ENCODE data around the gene CNOT3. TPM values are rescaled to one million over a fixed set of nuclear protein-coding genes. Genes with fewer than 3 reads are reported as not detected.
A peak's percentile ranks its signal among the peaks of the same experiment; 100 is the strongest.

CNOT3 gene
- total and polyA plus RNA-seq, 9 of the 15 experiments (the other 6 are each of a cell fraction or from before 2014, with no cell fraction given) = 0.27 to 60.4 (median 9.9) TPM

DNA sequence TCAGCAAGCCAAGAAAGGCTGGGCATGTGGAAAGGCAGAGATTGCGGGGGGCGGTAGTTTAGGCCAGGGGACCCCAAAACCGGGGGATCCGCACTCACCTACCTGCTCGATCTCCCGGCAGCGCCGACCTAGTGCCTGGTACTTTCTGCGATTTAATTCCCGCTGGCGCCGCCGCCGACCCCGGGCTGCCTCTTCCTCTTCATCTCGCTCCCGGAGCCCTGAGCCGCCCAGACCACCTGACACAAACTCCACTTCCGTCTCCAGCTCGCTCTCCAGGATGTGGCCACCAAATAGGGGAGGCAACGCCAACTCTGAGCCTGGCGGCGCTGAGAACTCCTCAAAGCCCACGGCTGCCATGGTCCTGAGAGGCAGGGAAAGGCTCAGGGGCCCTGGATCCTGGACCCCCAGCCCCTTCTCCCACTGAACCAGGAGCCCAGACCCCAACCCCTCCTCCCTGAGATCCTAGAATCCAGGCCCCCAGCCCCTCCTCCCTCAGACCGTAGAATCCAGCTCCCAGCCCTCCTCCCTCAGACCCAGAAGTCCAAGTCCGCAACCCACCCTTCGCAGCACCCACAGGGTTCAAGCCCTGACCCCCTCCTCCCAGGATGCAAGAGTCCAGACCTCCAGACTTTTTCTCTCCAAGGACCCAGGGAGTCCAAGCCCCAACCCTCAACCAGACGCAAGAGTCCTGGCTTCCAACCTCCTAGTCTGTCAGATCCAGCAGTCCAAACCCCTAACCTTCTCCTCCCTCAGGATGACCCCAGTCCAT is 23.0 kb upstream of the CNOT3 start:
- in situ Hi-C loops (cut with MboI) (no loop called here), intact Hi-C loops (cut with micrococcal nuclease) (loop anchor here (1.0 kb wide), 1 partner anchor 23 kb away; the partner anchor contains the start of gene CNOT3)
- peak overlapping the region; percentile 78 for H3K4me3 ChIP-seq
- no peaks in the 10 kb centered on the region for H3K27me3 ChIP-seq (ENCODE audit: control insufficient read depth in 2 of 2, insufficient read depth in 2 of 2, low read length in 2 of 2)
- H3K36me3 ChIP-seq (ENCODE audit: control insufficient read depth, insufficient read depth, low read length) = peaks cover 43% of the 10 kb centered on the region; the same call in 1 of the 3 replicates
- peaks cover 34% of the 10 kb centered on the region for H3K79me2 ChIP-seq (ENCODE audit: control insufficient read depth, insufficient read depth, low read length)
- POLR2A ChIA-PET = interaction anchor here (0.6 to 2.0 kb wide), 12 partner anchors 8 to 216 kb away, joined by 3 to 14 read pairs (median 5); partner anchors contain the start of genes CNOT3, LENG1, OSCAR and RPS9
- peak in 1 of 4 experiments; percentile 21 for DNase-seq (ENCODE audit: extremely low read depth in 1 of 4, low spot score in 3 of 4)
- FAIRE-seq = no peak
- H3K9me3 ChIP-seq (replicated peaks; ENCODE audit: control insufficient read depth, insufficient read depth, low read depth, low read length) = no peaks in the 10 kb centered on the region
- no TSS peak for BruUV-seq (replicated peaks)
- 65% methylated on average over 15 of the region's 28 CpGs for WGBS (ENCODE audit: insufficient coverage, low coverage, missing lambda C conversion rate)
- CTCF ChIA-PET (ENCODE audit: low intra/inter-chr PET ratio) = interaction anchor here (0.6 to 1.2 kb wide), 2 partner anchors 12 to 224 kb away, joined by 3 read pairs; no protein-coding TSS in a partner anchor
- TF ChIP-seq POLR2G (IDR thresholded peaks at IDR 0.05; ENCODE audit: low read depth, low read length) = peak; percentile 77
- TF ChIP-seq RBFOX2 (IDR thresholded peaks at IDR 0.05; ENCODE audit: low read depth, low read length) = peak; percentile 51; the same call in 1 of the 2 replicates
- TF ChIP-seq, protein P1, sequence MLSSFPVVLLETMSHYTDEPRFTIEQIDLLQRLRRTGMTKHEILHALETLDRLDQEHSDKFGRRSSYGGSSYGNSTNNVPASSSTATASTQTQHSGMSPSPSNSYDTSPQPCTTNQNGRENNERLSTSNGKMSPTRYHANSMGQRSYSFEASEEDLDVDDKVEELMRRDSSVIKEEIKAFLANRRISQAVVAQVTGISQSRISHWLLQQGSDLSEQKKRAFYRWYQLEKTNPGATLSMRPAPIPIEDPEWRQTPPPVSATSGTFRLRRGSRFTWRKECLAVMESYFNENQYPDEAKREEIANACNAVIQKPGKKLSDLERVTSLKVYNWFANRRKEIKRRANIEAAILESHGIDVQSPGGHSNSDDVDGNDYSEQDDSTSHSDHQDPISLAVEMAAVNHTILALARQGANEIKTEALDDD (IDR thresholded peaks at IDR 0.05) = no peak
- TF ChIP-seq ZNF561 (CRISPR knock-in tag; conservative IDR thresholded peaks at IDR 0.05) = no peak
- no peak for TF ChIP-seq MCM2 (IDR thresholded peaks at IDR 0.05; ENCODE audit: low read depth)
- no peak for TF ChIP-seq ZNF140 (CRISPR knock-in tag; IDR thresholded peaks at IDR 0.05)
- TF ChIP-seq NEUROD1 (IDR thresholded peaks at IDR 0.05; ENCODE audit: borderline replicate concordance, low read depth, low read length, partially characterized antibody) = no peak
- TF ChIP-seq KLF6 (CRISPR knock-in tag; IDR thresholded peaks at IDR 0.05; ENCODE audit: borderline replicate concordance) = no peak
- no peak for TF ChIP-seq GTF2E2 (tag; IDR thresholded peaks at IDR 0.05)
- H3K27ac ChIP-seq (ENCODE audit: extremely low read depth, low read depth, low read length) = peak overlapping the region; percentile 93; the same call in 2 of the 3 replicates
- peak overlapping the region; percentile 99 for H3K4me2 ChIP-seq (ENCODE audit: insufficient read depth, low read length)
- H3K4me1 ChIP-seq (replicated peaks in 1 of 2; ENCODE audit: control insufficient read depth in 2 of 2, insufficient read depth in 2 of 2, low read length in 2 of 2) = peaks cover 3 to 18% of the 10 kb centered on the region in 2 experiments; a peak in 3 of 5 replicates
- no peaks in the 10 kb centered on the region for H4K20me1 ChIP-seq (replicated peaks; ENCODE audit: control insufficient read depth, insufficient read depth, low read length)
- peak overlapping the region; percentile 99 for H2AFZ ChIP-seq (ENCODE audit: low read depth, low read length)
- H3K9ac ChIP-seq (ENCODE audit: insufficient read depth in 1 of 2, low read depth in 2 of 2, low read length in 2 of 2) = peak overlapping the region; percentile 92 to 93
- peaks cover 3% of the 10 kb centered on the region for H3K9me1 ChIP-seq (ENCODE audit: control insufficient read depth, insufficient read depth, low read length)
- ATAC-seq = no peak

Measured in K562 (cell line).